Peyer's patch (tissue), 4 donors: Measurements from ENCODE around the gene TMEM163.

ENCODE experiments used
- CTCF ChIP-seq, 6 experiments: fragments of 450-650 bp in 4 of 6; fragments of 200-600 bp in 2 of 6; sonication (generic) in 1 of 6; IDR thresholded peaks; one replicate each; pipeline ENCODE4 v1.5.1; 2017 to 2019; ENCODE audit warnings: antibody characterized with exemption in 6 of 6, mild to moderate bottlenecking in 3 of 6, moderate library complexity in 1 of 6
- POLR2A ChIP-seq, 2 donors: fragments of 450-650 bp; IDR thresholded peaks; one replicate each; pipeline ENCODE4 v1.5.1; 2017; ENCODE audit warnings: antibody characterized with exemption in 2 of 2, mild to moderate bottlenecking in 2 of 2, moderate library complexity in 2 of 2

GRCh38 chr2:134406311-134406710 is 312.5 kb downstream of the TMEM163 start:
- TF ChIP-seq CTCF (IDR thresholded peaks at IDR 0.05) (no peak), POLR2A (IDR thresholded peaks at IDR 0.05) (no peak)
